ENCODE measurements around the gene MAVS.

GRCh38 chr20:3803854-3804253 is 42.8 kb upstream of the MAVS start:
- TF ChIP-seq POLR2A (IDR thresholded peaks at IDR 0.05) (no peak), POLR2AphosphoS5 (IDR thresholded peaks at IDR 0.05) (no peak), CTCF (IDR thresholded peaks at IDR 0.05) (no peak), EP300 (IDR thresholded peaks at IDR 0.05) (no peak)
